Muscle of leg (tissue), 11 donors: ENCODE data around the gene SMAD4. TPM values are rescaled to one million over a fixed set of nuclear protein-coding genes. Genes with fewer than 3 reads are reported as not detected.

Experiments used
- DNase-seq: peaks from one replicate; pipeline ENCODE4 v3.0.0; 2013
- H3K27ac ChIP-seq: one replicate; pipeline ENCODE4 v1.5.1; 2013; ENCODE audit warnings: mild to moderate bottlenecking, low read length, control low read depth
- H3K27me3 ChIP-seq: one replicate; pipeline ENCODE4 v1.6.1; 2013; ENCODE audit warnings: low read length; ENCODE audit not compliant: control insufficient read depth, insufficient read depth
- H3K36me3 ChIP-seq: one replicate; pipeline ENCODE4 v1.6.1; 2013; ENCODE audit warnings: low read length; ENCODE audit not compliant: control insufficient read depth, insufficient read depth
- H3K4me1 ChIP-seq: one replicate; pipeline ENCODE4 v1.6.1; 2013; ENCODE audit warnings: low read length; ENCODE audit not compliant: control insufficient read depth, insufficient read depth
- H3K4me3 ChIP-seq: one replicate; pipeline ENCODE4 v1.5.1; 2013; ENCODE audit warnings: low read length, control low read depth
- H3K9me3 ChIP-seq: replicated peaks from 2 replicates; pipeline ENCODE4 v1.6.1; 2013; ENCODE audit warnings: low read depth, low read length; ENCODE audit not compliant: control insufficient read depth
- WGBS: methylation state at CpG from one replicate; pipeline ENCODE4 v1.1.5; 2013; ENCODE audit warnings: missing lambda C conversion rate; ENCODE audit not compliant: insufficient coverage; 5-methylcytosine and 5-hydroxymethylcytosine counted together
- polyA plus RNA-seq, 8 donors: library from polyadenylated mRNA; unstranded; fragments of 120-200 nt; gene quantifications; one replicate each; pipeline versions ENCODE4 v1.2.1 to v1.2.3, GENCODE V29; 2013; ENCODE audit warnings: inconsistent platforms in 1 of 8, low replicate concordance in 1 of 8; ENCODE audit not compliant: insufficient read length in 8 of 8, insufficient read depth in 1 of 8
- total RNA-seq: library from RNA; stranded (reverse); fragments of 120-200 nt; gene quantifications from one replicate; pipeline ENCODE4 v1.2.4, GENCODE V29; 2013

The SMAD4 gene
- total and polyA plus RNA-seq, 9 donors: 67.8 to 102 (median 78.6) TPM

- H3K27ac ChIP-seq: no peak overlapping the region
Measured at GRCh38 chr18:51122266-51123045, 92.4 kb downstream of the SMAD4 start.

GRCh38 chr18:51123046-51123395 lies 93.0 kb downstream of the SMAD4 start:
- no peaks in the 10 kb centered on the region for H3K36me3 ChIP-seq
- no peaks in the 10 kb centered on the region for H3K27me3 ChIP-seq
- DNase-seq: no peak
- no peak overlapping the region for H3K27ac ChIP-seq
- no peaks in the 10 kb centered on the region for H3K4me1 ChIP-seq
- no peaks in the 10 kb centered on the region for H3K9me3 ChIP-seq
- WGBS: 100% methylated on average over 2 of the region's 7 CpGs
- H3K4me3 ChIP-seq: no peak overlapping the region

More at GRCh38 chr18:51122266-51123045, 92.4 kb downstream of the SMAD4 start:
- Histone ChIP-seq H3K27me3 (no peaks in the 10 kb centered on the region), H3K4me1 (no peaks in the 10 kb centered on the region), H3K9me3 (no peaks in the 10 kb centered on the region), H3K36me3 (no peaks in the 10 kb centered on the region), H3K4me3 (no peak overlapping the region)
- DNase-seq: no peak
- WGBS: 90% methylated on average over 7 of the region's 19 CpGs

- H3K4me1 ChIP-seq: no peaks in the 10 kb centered on the region
- no peak overlapping the region for H3K4me3 ChIP-seq
- H3K27me3 ChIP-seq: no peaks in the 10 kb centered on the region
- 89% methylated on average over 8 of the region's 10 CpGs for WGBS
- H3K27ac ChIP-seq: no peak overlapping the region
- DNase-seq: no peak
- no peaks in the 10 kb centered on the region for H3K36me3 ChIP-seq
- no peaks in the 10 kb centered on the region for H3K9me3 ChIP-seq
Measured at GRCh38 chr18:51123481-51123880, 93.5 kb downstream of the SMAD4 start.

- DNase-seq: no peak
- Histone ChIP-seq H3K9me3 (no peaks in the 10 kb centered on the region), H3K27me3 (no peaks in the 10 kb centered on the region), H3K36me3 (no peaks in the 10 kb centered on the region), H3K4me1 (no peaks in the 10 kb centered on the region), H3K27ac (no peak overlapping the region), H3K4me3 (no peak overlapping the region)
- WGBS: 64% methylated on average over 7 of the region's 10 CpGs
Measured at GRCh38 chr18:51123936-51124486, 94.0 kb downstream of the SMAD4 start.

- no peaks in the 10 kb centered on the region for H3K27me3 ChIP-seq
- no peaks in the 10 kb centered on the region for H3K4me1 ChIP-seq
- no peak overlapping the region for H3K4me3 ChIP-seq
- H3K9me3 ChIP-seq: no peaks in the 10 kb centered on the region
- no peak overlapping the region for H3K27ac ChIP-seq
- no peaks in the 10 kb centered on the region for H3K36me3 ChIP-seq
- WGBS: 100% methylated on average over 1 of the region's 2 CpGs
- DNase-seq: no peak
Measured at GRCh38 chr18:51125976-51126375, 96.0 kb downstream of the SMAD4 start.

- Histone ChIP-seq H3K27ac (no peak overlapping the region), H3K4me1 (no peaks in the 10 kb centered on the region), H3K36me3 (no peaks in the 10 kb centered on the region), H3K9me3 (no peaks in the 10 kb centered on the region), H3K4me3 (no peak overlapping the region), H3K27me3 (no peaks in the 10 kb centered on the region)
- no CpG with 5 or more reads among the region's 3 CpGs for WGBS
- no peak for DNase-seq
Measured at GRCh38 chr18:51127664-51128063, 97.7 kb downstream of the SMAD4 start.

- H3K27ac ChIP-seq: no peak overlapping the region
- no peaks in the 10 kb centered on the region for H3K4me1 ChIP-seq
- no peak overlapping the region for H3K4me3 ChIP-seq
- 84% methylated on average over 3 of the region's 4 CpGs for WGBS
- no peaks in the 10 kb centered on the region for H3K9me3 ChIP-seq
- H3K27me3 ChIP-seq: no peaks in the 10 kb centered on the region
- H3K36me3 ChIP-seq: no peaks in the 10 kb centered on the region
- no peak for DNase-seq
Measured at GRCh38 chr18:51128533-51128932, 98.5 kb downstream of the SMAD4 start.

GRCh38 chr18:51132256-51132935 lies 102.4 kb downstream of the SMAD4 start:
- no peaks in the 10 kb centered on the region for H3K4me1 ChIP-seq
- no peak overlapping the region for H3K27ac ChIP-seq
- no peaks in the 10 kb centered on the region for H3K36me3 ChIP-seq
- DNase-seq: no peak
- no peaks in the 10 kb centered on the region for H3K27me3 ChIP-seq
- H3K4me3 ChIP-seq: no peak overlapping the region
- no peaks in the 10 kb centered on the region for H3K9me3 ChIP-seq
- WGBS: 69% methylated on average over 5 of the region's 6 CpGs

GRCh38 chr18:51133580-51134160 lies 103.7 kb downstream of the SMAD4 start:
- no peak for DNase-seq
- no peak overlapping the region for H3K27ac ChIP-seq
- no peaks in the 10 kb centered on the region for H3K9me3 ChIP-seq
- no peaks in the 10 kb centered on the region for H3K4me1 ChIP-seq
- H3K27me3 ChIP-seq: no peaks in the 10 kb centered on the region
- no peaks in the 10 kb centered on the region for H3K36me3 ChIP-seq
- no peak overlapping the region for H3K4me3 ChIP-seq
- WGBS: 70% methylated on average over 2 of the region's 12 CpGs
